ENCODE measurements around the gene ARHGAP6. TPM values are rescaled to one million over a fixed set of nuclear protein-coding genes. Genes with fewer than 3 reads are reported as not detected.

ARHGAP6 gene
- total and polyA plus RNA-seq, 9 of the 15 experiments (the other 6 are each of a cell fraction or from before 2014, with no cell fraction given): 12.5 to 63.6 (median 41.8) TPM

GRCh38 chrX:11640089-11640488 lies 25.6 kb downstream of the ARHGAP6 start:
- no peak for DNase-seq (ENCODE audit: extremely low read depth in 1 of 4, low spot score in 3 of 4)
- no peak overlapping the region for H2AFZ ChIP-seq (ENCODE audit: low read depth, low read length)
- no peaks in the 10 kb centered on the region for H3K79me2 ChIP-seq (ENCODE audit: control insufficient read depth, insufficient read depth, low read length)
- WGBS (ENCODE audit: insufficient coverage, low coverage, missing lambda C conversion rate): 0% methylated on average over 4 of the region's 4 CpGs
- in situ Hi-C loops (cut with MboI): no loop called here
- no peak overlapping the region for H3K27ac ChIP-seq (ENCODE audit: extremely low read depth, low read depth, low read length)
- H3K9ac ChIP-seq (ENCODE audit: insufficient read depth in 1 of 2, low read depth in 2 of 2, low read length in 2 of 2): no peak overlapping the region
- no peak for FAIRE-seq
- no peaks in the 10 kb centered on the region for H4K20me1 ChIP-seq (replicated peaks; ENCODE audit: control insufficient read depth, insufficient read depth, low read length)
- POLR2A ChIA-PET: no interaction called here
- H3K27me3 ChIP-seq (ENCODE audit: control insufficient read depth in 2 of 2, insufficient read depth in 2 of 2, low read length in 2 of 2): no peaks in the 10 kb centered on the region
- CTCF ChIA-PET (ENCODE audit: low intra/inter-chr PET ratio): no interaction called here
- no peak overlapping the region for H3K4me2 ChIP-seq (ENCODE audit: insufficient read depth, low read length)
- no peaks in the 10 kb centered on the region for H3K9me3 ChIP-seq (replicated peaks; ENCODE audit: control insufficient read depth, insufficient read depth, low read depth, low read length)
- intact Hi-C loops (cut with micrococcal nuclease): no loop called here
- H3K4me3 ChIP-seq: no peak overlapping the region
- no TSS peak for BruUV-seq (replicated peaks)
- H3K36me3 ChIP-seq (ENCODE audit: control insufficient read depth, insufficient read depth, low read length): no peaks in the 10 kb centered on the region
- TF ChIP-seq ATF7 (IDR thresholded peaks at IDR 0.05): no peak
- no peak for TF ChIP-seq HMBOX1 (IDR thresholded peaks at IDR 0.05)
- no peak for TF ChIP-seq HINFP (tag; conservative IDR thresholded peaks at IDR 0.05; ENCODE audit: low read depth)
- TF ChIP-seq ID3 (CRISPR knock-in tag; IDR thresholded peaks at IDR 0.05): no peak
- no peak for TF ChIP-seq ID3 (tag; IDR thresholded peaks at IDR 0.05)
- TF ChIP-seq L3MBTL2 (IDR thresholded peaks at IDR 0.05): no peak
- TF ChIP-seq MAFF (IDR thresholded peaks at IDR 0.05; ENCODE audit: low read length): no peak
- no peak for TF ChIP-seq ZNF174 (CRISPR knock-in tag; IDR thresholded peaks at IDR 0.05)
- TF ChIP-seq ZNF124 (CRISPR knock-in tag; IDR thresholded peaks at IDR 0.05): no peak
- no peak for TF ChIP-seq RHOXF2B (CRISPR knock-in tag; conservative IDR thresholded peaks at IDR 0.05)
- TF ChIP-seq NR0B1 (IDR thresholded peaks at IDR 0.05; ENCODE audit: partially characterized antibody): no peak
- no peaks in the 10 kb centered on the region for H3K9me1 ChIP-seq (ENCODE audit: control insufficient read depth, insufficient read depth, low read length)
- no peaks in the 10 kb centered on the region for H3K4me1 ChIP-seq (replicated peaks in 1 of 2; ENCODE audit: control insufficient read depth in 2 of 2, insufficient read depth in 2 of 2, low read length in 2 of 2)
- no peak for ATAC-seq
